GM12892 (cell line): ENCODE results near the gene CDAN1.

Experiments used
- POLR2A ChIP-seq: IDR thresholded peaks from 2 replicates; pipeline ENCODE4 v1.6.1; 2011; ENCODE audit warnings: low read depth, low read length, control low read depth
- POLR2AphosphoS5 ChIP-seq: IDR thresholded peaks from 2 replicates; pipeline ENCODE4 v1.6.1; 2011; ENCODE audit warnings: low read depth, low read length, control low read depth
- TAF1 ChIP-seq: IDR thresholded peaks from 2 replicates; pipeline ENCODE4 v1.6.1; 2011; ENCODE audit warnings: low read depth, mild to moderate bottlenecking, control low read depth, low read length, borderline replicate concordance

GRCh38 chr15:42750306-42750705, 13.4 kb upstream of the CDAN1 start:
- TF ChIP-seq POLR2A, result no peak
- no peak for TF ChIP-seq TAF1
- no peak for TF ChIP-seq POLR2AphosphoS5
